Hepatocyte (in vitro differentiated cells): ENCODE measurements around the gene EFCAB6. TPM values are rescaled to one million over a fixed set of nuclear protein-coding genes. Genes with fewer than 3 reads are reported as not detected.

ENCODE experiments used
- DNase-seq: peaks from one replicate; pipeline ENCODE4 v3.0.0-alpha.2; 2016; ENCODE audit warnings: low spot score
- H2AFZ ChIP-seq: fragments of 200-600 bp; sonication (generic); 2 replicates; pipeline ENCODE4 v1.6.0; 2016; ENCODE audit warnings: antibody characterized with exemption, mild to moderate bottlenecking
- H3K27ac ChIP-seq: fragments of 200-600 bp; sonication (generic); 2 replicates; pipeline ENCODE4 v1.5.1; 2016; ENCODE audit warnings: mild to moderate bottlenecking
- H3K27me3 ChIP-seq: fragments of 200-600 bp; sonication (generic); 2 replicates; pipeline ENCODE4 v1.6.1; 2016
- H3K36me3 ChIP-seq: fragments of 200-600 bp; sonication (generic); replicated peaks from 2 replicates; pipeline ENCODE4 v1.5.1; 2016; ENCODE audit warnings: low read depth; ENCODE audit not compliant: insufficient read depth
- H3K4me1 ChIP-seq: fragments of 200-600 bp; sonication (generic); 2 replicates; pipeline ENCODE4 v1.5.1; 2016; ENCODE audit warnings: mild to moderate bottlenecking, moderate library complexity; ENCODE audit not compliant: insufficient read depth
- H3K4me2 ChIP-seq: fragments of 200-600 bp; sonication (generic); 2 replicates; pipeline ENCODE4 v1.6.0; 2016
- H3K4me3 ChIP-seq: fragments of 200-600 bp; sonication (generic); 2 replicates; pipeline ENCODE4 v1.5.1; 2016; ENCODE audit warnings: mild to moderate bottlenecking
- H3K79me2 ChIP-seq: fragments of 200-600 bp; sonication (generic); 2 replicates; pipeline ENCODE4 v1.6.0; 2017; ENCODE audit warnings: mild to moderate bottlenecking
- H3K9me2 ChIP-seq: fragments of 200-600 bp; sonication (generic); replicated peaks from 2 replicates; pipeline ENCODE4 v1.6.0; 2017; ENCODE audit warnings: mild to moderate bottlenecking; ENCODE audit not compliant: insufficient read depth
- H3K9me3 ChIP-seq: fragments of 200-600 bp; sonication (generic); 2 replicates; pipeline ENCODE4 v1.5.1; 2016; ENCODE audit warnings: low read depth, mild to moderate bottlenecking
- H4K20me1 ChIP-seq: fragments of 200-600 bp; sonication (generic); 2 replicates; pipeline ENCODE4 v1.6.0; 2016; ENCODE audit warnings: mild to moderate bottlenecking; ENCODE audit not compliant: insufficient read depth, poor library complexity, severe bottlenecking
- CTCF ChIP-seq: fragments of 200-600 bp; sonication (generic); IDR thresholded peaks from 2 replicates; pipeline ENCODE4 v1.5.1; 2016; ENCODE audit warnings: antibody characterized with exemption, mild to moderate bottlenecking; ENCODE audit not compliant: poor library complexity
- EZH2 ChIP-seq: fragments of 200-600 bp; sonication (generic); IDR thresholded peaks from 2 replicates; pipeline ENCODE4 v1.6.1; 2016; ENCODE audit warnings: antibody characterized with exemption, mild to moderate bottlenecking, borderline replicate concordance
- EZH2phosphoT487 ChIP-seq: fragments of 200-600 bp; sonication (generic); IDR thresholded peaks from one replicate; pipeline ENCODE4 v1.6.1; 2018; ENCODE audit warnings: antibody characterized with exemption, mild to moderate bottlenecking, low read depth, moderate library complexity; ENCODE audit not compliant: unreplicated experiment, severe bottlenecking
- WGBS: methylation state at CpG from one replicate; pipeline ENCODE4 v1.1.6; 2016; ENCODE audit warnings: low lambda C conversion rate; ENCODE audit errors: missing lambda C conversion rate; 5-methylcytosine and 5-hydroxymethylcytosine counted together
- polyA plus RNA-seq: library from polyadenylated mRNA; unstranded; fragments of >200 nt; fragmentation: Nextera tagmentation; extraction: Ambion mirVana; gene quantifications from 2 replicates; pipeline ENCODE4 v1.2.1, GENCODE V29; 2016
- total RNA-seq: library from RNA; depleted of rRNA; stranded (reverse); fragments of >200 nt; gene quantifications from 2 replicates; pipeline ENCODE4 v1.2.3, GENCODE V29; 2014

The EFCAB6 gene
- total and polyA plus RNA-seq, 2 experiments from 2014 or later = 0.59 to 2.1 TPM

DNA sequence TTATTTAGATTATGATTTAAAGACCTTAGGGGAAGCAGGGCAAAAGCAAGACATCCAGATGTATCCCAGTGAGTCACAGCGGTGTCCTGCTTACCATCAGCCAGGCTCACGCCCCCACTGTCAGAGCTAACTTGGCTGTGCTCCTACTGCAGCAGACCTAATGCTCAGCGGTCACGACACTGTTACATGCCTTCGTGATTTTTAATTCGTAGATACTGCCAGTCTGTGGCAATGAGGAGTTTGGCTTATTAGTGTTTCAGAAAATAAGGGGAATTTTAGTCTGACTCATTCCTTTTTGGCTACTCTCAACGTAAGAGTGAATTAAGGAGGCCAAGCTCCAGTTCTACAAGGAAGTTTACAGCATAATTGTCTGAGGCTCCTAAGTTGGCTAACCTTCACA is 22.7 kb downstream of the EFCAB6 start:
- WGBS = 56% methylated on average over 7 of the region's 7 CpGs

DNA sequence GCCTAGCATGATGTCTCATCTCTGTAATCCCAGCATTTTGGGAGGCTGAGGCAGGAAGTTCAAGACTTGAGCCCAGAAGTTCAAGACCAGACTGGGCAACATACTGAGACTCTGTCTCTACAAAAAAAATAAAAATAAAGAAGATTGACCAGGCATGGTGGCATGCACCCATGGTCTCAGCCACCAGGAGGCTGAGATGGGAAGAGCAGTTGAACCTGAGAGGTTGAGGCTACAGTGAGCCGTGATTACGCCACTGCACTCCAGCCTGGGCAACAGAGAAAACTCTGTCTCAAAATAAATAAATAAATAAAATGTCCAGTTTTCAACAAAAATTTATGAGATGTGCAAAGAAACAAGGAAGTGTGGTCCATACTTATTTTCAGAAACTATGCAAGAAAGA is 28.3 kb downstream of the EFCAB6 start:
- WGBS = 92% methylated on average over 2 of the region's 2 CpGs
- Histone ChIP-seq H3K27me3 (no peaks in the 10 kb centered on the region), H3K9me3 (no peaks in the 10 kb centered on the region), H3K36me3 (no peaks in the 10 kb centered on the region), H3K9me2 (no peaks in the 10 kb centered on the region), H4K20me1 (no peaks in the 10 kb centered on the region), H3K4me1 (no peaks in the 10 kb centered on the region), H3K27ac (no peak overlapping the region), H2AFZ (no peak overlapping the region), H3K79me2 (no peaks in the 10 kb centered on the region), H3K4me3 (no peak overlapping the region), H3K4me2 (no peak overlapping the region)
- no peak for DNase-seq
- TF ChIP-seq CTCF (no peak), EZH2phosphoT487 (no peak), EZH2 (no peak)

More for the DNA sequence above, 22.7 kb downstream of the EFCAB6 start:
- TF ChIP-seq EZH2 (no peak), EZH2phosphoT487 (no peak), CTCF (no peak)
- DNase-seq = peak; percentile 76
- Histone ChIP-seq H3K27ac (no peak overlapping the region), H3K27me3 (no peaks in the 10 kb centered on the region), H3K79me2 (no peaks in the 10 kb centered on the region), H4K20me1 (no peaks in the 10 kb centered on the region), H2AFZ (no peak overlapping the region), H3K36me3 (no peaks in the 10 kb centered on the region), H3K9me3 (no peaks in the 10 kb centered on the region), H3K4me3 (no peak overlapping the region), H3K9me2 (no peaks in the 10 kb centered on the region), H3K4me1 (no peaks in the 10 kb centered on the region), H3K4me2 (no peak overlapping the region)

GRCh38 chr22:43782448-43782847 is 29.7 kb downstream of the EFCAB6 start:
- Histone ChIP-seq H3K9me3 (no peaks in the 10 kb centered on the region), H3K4me3 (no peak overlapping the region), H3K27ac (no peak overlapping the region), H3K27me3 (no peaks in the 10 kb centered on the region), H4K20me1 (no peaks in the 10 kb centered on the region), H3K36me3 (no peaks in the 10 kb centered on the region), H3K4me1 (no peaks in the 10 kb centered on the region), H3K9me2 (no peaks in the 10 kb centered on the region), H3K79me2 (no peaks in the 10 kb centered on the region), H3K4me2 (no peak overlapping the region), H2AFZ (no peak overlapping the region)
- DNase-seq = no peak
- no peak for TF ChIP-seq EZH2phosphoT487
- no peak for TF ChIP-seq CTCF
- TF ChIP-seq EZH2 = no peak
- WGBS = 80% methylated on average over 3 of the region's 3 CpGs

GRCh38 chr22:43777286-43777685 is 34.8 kb downstream of the EFCAB6 start:
- no peaks in the 10 kb centered on the region for H4K20me1 ChIP-seq
- no peaks in the 10 kb centered on the region for H3K36me3 ChIP-seq
- H3K4me3 ChIP-seq = no peak overlapping the region
- H3K27me3 ChIP-seq = no peaks in the 10 kb centered on the region
- no peaks in the 10 kb centered on the region for H3K9me2 ChIP-seq
- H3K4me2 ChIP-seq = no peak overlapping the region
- DNase-seq = peak; percentile 10
- no peaks in the 10 kb centered on the region for H3K79me2 ChIP-seq
- H3K27ac ChIP-seq = no peak overlapping the region
- 63% methylated on average over 4 of the region's 4 CpGs for WGBS
- H3K9me3 ChIP-seq = no peaks in the 10 kb centered on the region
- no peaks in the 10 kb centered on the region for H3K4me1 ChIP-seq
- TF ChIP-seq CTCF (no peak), EZH2 (no peak), EZH2phosphoT487 (no peak)
- H2AFZ ChIP-seq = no peak overlapping the region
